ENCODE measurements around the gene NHEJ1. TPM values are rescaled to one million over a fixed set of nuclear protein-coding genes. Genes with fewer than 3 reads are reported as not detected.

NHEJ1 gene
- total and polyA plus RNA-seq, 9 of the 15 experiments (the other 6 are each of a cell fraction or from before 2014, with no cell fraction given), result 9.0 to 23.7 (median 13.9) TPM

DNA sequence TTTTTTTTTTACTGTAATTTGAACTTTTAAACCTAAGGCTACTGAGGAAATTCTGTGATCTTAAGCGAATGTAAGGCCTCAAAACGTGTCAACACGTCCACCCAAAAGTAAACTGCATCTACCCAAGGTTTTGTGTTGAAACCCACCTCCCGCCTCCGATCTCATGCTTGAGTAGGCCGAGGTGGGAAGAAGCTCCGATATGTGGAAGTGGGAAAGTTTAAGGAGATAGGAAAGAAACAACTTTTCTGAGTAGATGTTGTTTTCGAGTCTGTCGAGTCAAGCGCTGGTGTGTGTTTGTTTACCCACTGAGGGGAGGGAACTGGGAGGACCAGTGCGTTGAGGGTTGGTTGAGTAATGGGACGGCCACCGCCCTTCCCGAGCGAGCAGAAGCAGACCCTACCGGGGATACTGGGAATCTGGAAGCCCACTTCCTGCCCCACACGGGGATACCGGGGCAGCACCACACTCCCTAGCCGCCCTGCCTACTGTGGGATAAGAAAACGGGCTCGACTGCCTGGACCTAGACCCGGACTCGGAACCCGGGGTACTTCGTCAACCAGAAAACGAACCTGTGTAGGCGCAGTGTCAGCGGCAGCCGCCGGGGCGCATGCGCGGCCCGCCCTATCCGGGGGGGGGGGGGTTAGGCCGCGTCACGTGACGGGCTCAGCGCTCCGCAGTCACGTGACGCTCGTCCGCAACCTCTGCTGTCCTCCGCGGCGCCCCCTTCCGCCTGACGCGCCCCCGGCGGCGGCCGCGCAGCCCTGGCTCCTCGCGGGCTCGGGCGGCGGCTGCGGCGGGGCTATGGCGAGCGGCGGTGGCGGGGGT is 17.1 kb upstream of the NHEJ1 start, which contains the start of gene RETREG2 (continued):
- no peak for TF ChIP-seq ZNF518B (CRISPR knock-in tag; IDR thresholded peaks at IDR 0.05)
- TF ChIP-seq SPI1 (IDR thresholded peaks at IDR 0.05; ENCODE audit: borderline replicate concordance, low read depth, low read length), result peak; percentile 48; the same call in 1 of the 2 replicates
- no peak for TF ChIP-seq ZNF140 (CRISPR knock-in tag; IDR thresholded peaks at IDR 0.05)
- no peak for TF ChIP-seq TFAM (CRISPR knock-in tag; conservative IDR thresholded peaks at IDR 0.05)
- no peak for TF ChIP-seq GTF2F1 (IDR thresholded peaks at IDR 0.05; ENCODE audit: low read depth, low read length)
- TF ChIP-seq CBX5 (IDR thresholded peaks at IDR 0.05; ENCODE audit: borderline replicate concordance, low read depth), result no peak
- peak; percentile 87 for TF ChIP-seq POLR2G (IDR thresholded peaks at IDR 0.05; ENCODE audit: low read depth, low read length)
- no peak for TF ChIP-seq PURB (CRISPR knock-in tag; IDR thresholded peaks at IDR 0.05; ENCODE audit: low read depth)
- peak; percentile 99 for TF ChIP-seq RAD51 (IDR thresholded peaks at IDR 0.05; ENCODE audit: borderline replicate concordance, low read depth)
- TF ChIP-seq ZNF512 (tag; IDR thresholded peaks at IDR 0.05), result no peak
- peak; percentile 36 for TF ChIP-seq NCOR1 (IDR thresholded peaks at IDR 0.05)
- TF ChIP-seq DNMT1 (IDR thresholded peaks at IDR 0.05), result no peak
- no peak for TF ChIP-seq XRCC5 (IDR thresholded peaks at IDR 0.05; ENCODE audit: low read depth, low read length)
- no peak for TF ChIP-seq MYBL2 (IDR thresholded peaks at IDR 0.05; ENCODE audit: low read depth)
- TF ChIP-seq MYBL2 (CRISPR knock-in tag; IDR thresholded peaks at IDR 0.05; ENCODE audit: borderline replicate concordance), result no peak
- TF ChIP-seq ZEB2 (IDR thresholded peaks at IDR 0.05), result no peak
- TF ChIP-seq CHCHD3 (CRISPR knock-in tag; IDR thresholded peaks at IDR 0.05), result no peak
- TF ChIP-seq SLC30A9 (CRISPR knock-in tag; IDR thresholded peaks at IDR 0.05), result no peak
- no peak for TF ChIP-seq SP2 (IDR thresholded peaks at IDR 0.05; ENCODE audit: extremely low read depth, low read depth, low read length, poor library complexity, severe bottlenecking)
- no peak for TF ChIP-seq POU5F1 (IDR thresholded peaks at IDR 0.05; ENCODE audit: borderline replicate concordance, low read depth, low read length, partially characterized antibody)
- no peak for TF ChIP-seq SREBF2 (CRISPR knock-in tag; IDR thresholded peaks at IDR 0.05)
- TF ChIP-seq TEAD4 (IDR thresholded peaks at IDR 0.05; ENCODE audit: low read length), result no peak
- TF ChIP-seq TEAD4 (CRISPR knock-in tag; IDR thresholded peaks at IDR 0.05; ENCODE audit: borderline replicate concordance), result no peak
- TF ChIP-seq PHF8 (IDR thresholded peaks at IDR 0.05; ENCODE audit: borderline replicate concordance, low read length), result peak; percentile 75; the same call in 1 of the 2 replicates
- TF ChIP-seq NR1H2 (CRISPR knock-in tag; IDR thresholded peaks at IDR 0.05), result no peak
- TF ChIP-seq RHOXF2B (CRISPR knock-in tag; conservative IDR thresholded peaks at IDR 0.05), result no peak

Measured in K562 (cell line).